Endothelial cell (in vitro differentiated cells): Measurements from ENCODE around the gene ZBTB7B. TPM values are rescaled to one million over a fixed set of nuclear protein-coding genes. Genes with fewer than 3 reads are reported as not detected.

ENCODE experiments used
- DNase-seq: peaks from one replicate; pipeline ENCODE4 v3.0.0; 2021; ENCODE audit warnings: low spot score
- H3K27ac Mint-ChIP-seq: one replicate; pipeline ENCODE4 v1.8.0; 2021; ENCODE audit warnings: mixed read lengths, inconsistent platforms; ENCODE audit not compliant: unreplicated experiment
- H3K27me3 Mint-ChIP-seq: one replicate; pipeline ENCODE4 v1.8.0; 2021; ENCODE audit warnings: mild to moderate bottlenecking, moderate library complexity, mixed read lengths, inconsistent platforms; ENCODE audit not compliant: unreplicated experiment
- H3K36me3 Mint-ChIP-seq: one replicate; pipeline ENCODE4 v1.8.0; 2021; ENCODE audit warnings: mild to moderate bottlenecking, low read depth, mixed read lengths, inconsistent platforms; ENCODE audit not compliant: unreplicated experiment
- H3K4me1 Mint-ChIP-seq: one replicate; pipeline ENCODE4 v1.8.0; 2021; ENCODE audit warnings: mild to moderate bottlenecking, mixed read lengths, inconsistent platforms; ENCODE audit not compliant: unreplicated experiment
- H3K4me3 Mint-ChIP-seq: one replicate; pipeline ENCODE4 v1.8.0; 2021; ENCODE audit warnings: mild to moderate bottlenecking, mixed read lengths, inconsistent platforms; ENCODE audit not compliant: unreplicated experiment
- H3K9me3 Mint-ChIP-seq: one replicate; pipeline ENCODE4 v1.8.0; 2021; ENCODE audit warnings: mixed read lengths, inconsistent platforms; ENCODE audit not compliant: unreplicated experiment
- CTCF ChIP-seq: fragments of 200-600 bp; sonication (generic); IDR thresholded peaks from one replicate; pipeline ENCODE4 v1.5.0; 2021; ENCODE audit warnings: antibody characterized with exemption; ENCODE audit not compliant: unreplicated experiment
- total RNA-seq: library from RNA; stranded (reverse); fragmentation: NEBNext Ultra II Directional; extraction: Animal tissue kit (Norgen Biotek cat#: 25700); gene quantifications from one replicate; pipeline ENCODE4 v1.2.1, GENCODE V29; 2021; ENCODE audit not compliant: unreplicated experiment

ZBTB7B gene
- total RNA-seq, 1 donor from 2014 or later: 23.3 TPM

- H3K4me1 Mint-ChIP-seq: peaks cover 22% of the 10 kb centered on the region
- H3K27ac Mint-ChIP-seq: no peak overlapping the region
- peak; percentile 82 for DNase-seq
- peak overlapping the region; percentile 84 for H3K4me3 Mint-ChIP-seq
- no peaks in the 10 kb centered on the region for H3K9me3 Mint-ChIP-seq
- H3K27me3 Mint-ChIP-seq: peaks cover 13% of the 10 kb centered on the region
- no peaks in the 10 kb centered on the region for H3K36me3 Mint-ChIP-seq
- TF ChIP-seq CTCF: no peak
Observed at GRCh38 chr1:155000726-155001424, 1.7 kb upstream of the ZBTB7B start.

GRCh38 chr1:155001425-155001674 lies 1.3 kb upstream of the ZBTB7B start:
- no peak for TF ChIP-seq CTCF
- Mint-ChIP-seq H3K4me3 (peak overlapping the region; percentile 84), H3K27me3 (peaks cover 13% of the 10 kb centered on the region), H3K27ac (no peak overlapping the region), H3K36me3 (peaks cover 2% of the 10 kb centered on the region), H3K4me1 (peaks cover 27% of the 10 kb centered on the region), H3K9me3 (no peaks in the 10 kb centered on the region)
- DNase-seq: no peak

- no peak for TF ChIP-seq CTCF
- Mint-ChIP-seq H3K9me3 (no peaks in the 10 kb centered on the region), H3K4me1 (peaks cover 32% of the 10 kb centered on the region), H3K27me3 (peaks cover 13% of the 10 kb centered on the region), H3K36me3 (peaks cover 4% of the 10 kb centered on the region), H3K27ac (peak overlapping the region; percentile 42), H3K4me3 (peak overlapping the region; percentile 91)
- DNase-seq: peak; percentile 99
Observed at GRCh38 chr1:155001675-155002463, 733 bp upstream of the ZBTB7B start.

GRCh38 chr1:155003227-155003765 lies 694 bp downstream of the ZBTB7B start:
- Mint-ChIP-seq H3K9me3 (no peaks in the 10 kb centered on the region), H3K27ac (peak overlapping the region; percentile 77), H3K27me3 (peaks cover 13% of the 10 kb centered on the region), H3K36me3 (peaks cover 4% of the 10 kb centered on the region), H3K4me1 (peaks cover 33% of the 10 kb centered on the region), H3K4me3 (peak overlapping the region; percentile 97)
- DNase-seq: peak; percentile 33
- no peak for TF ChIP-seq CTCF
